WERI-Rb-1 (cell line): ENCODE data around the gene LBH.

ENCODE experiments used
- DNase-seq: peaks from one replicate; pipeline ENCODE4 v3.0.0-alpha.2; 2020
- H3K27ac ChIP-seq: fragments of 250-450 bp; sonication (Bioruptor Pico); 2 replicates; pipeline ENCODE4 v1.5.1; 2020; ENCODE audit warnings: mild to moderate bottlenecking, moderate library complexity
- H3K27me3 ChIP-seq: fragments of 250-450 bp; sonication (Bioruptor Pico); 2 replicates; pipeline ENCODE4 v1.5.1; 2021; ENCODE audit warnings: mild to moderate bottlenecking, low read depth, moderate library complexity; ENCODE audit not compliant: insufficient read depth, severe bottlenecking
- H3K36me3 ChIP-seq: fragments of 250-450 bp; sonication (Bioruptor Pico); 2 replicates; pipeline ENCODE4 v1.5.1; 2020; ENCODE audit warnings: mild to moderate bottlenecking, moderate library complexity
- H3K4me3 ChIP-seq: 2 replicates; pipeline ENCODE4 v1.5.1; 2011; ENCODE audit warnings: low read depth, mild to moderate bottlenecking, control low read depth, low read length
- H3K9me3 ChIP-seq: fragments of 250-450 bp; sonication (Bioruptor Pico); 2 replicates; pipeline ENCODE4 v1.5.1; 2021; ENCODE audit warnings: mild to moderate bottlenecking, moderate library complexity; ENCODE audit not compliant: severe bottlenecking
- TF ChIP-seq, protein P1 (sequence below): IDR thresholded peaks from 2 replicates; pipeline ENCODE4 v1.5.1; 2011; ENCODE audit warnings: low read depth, mild to moderate bottlenecking, control low read depth, inconsistent platforms, low read length

Gene LBH

GRCh38 chr2:30272761-30273573 is 41.6 kb downstream of the LBH start:
- DNase-seq = no peak
- Histone ChIP-seq H3K36me3 (no peaks in the 10 kb centered on the region), H3K27ac (no peak overlapping the region), H3K4me3 (no peak overlapping the region), H3K27me3 (no peaks in the 10 kb centered on the region), H3K9me3 (no peaks in the 10 kb centered on the region)
- TF ChIP-seq, protein P1, sequence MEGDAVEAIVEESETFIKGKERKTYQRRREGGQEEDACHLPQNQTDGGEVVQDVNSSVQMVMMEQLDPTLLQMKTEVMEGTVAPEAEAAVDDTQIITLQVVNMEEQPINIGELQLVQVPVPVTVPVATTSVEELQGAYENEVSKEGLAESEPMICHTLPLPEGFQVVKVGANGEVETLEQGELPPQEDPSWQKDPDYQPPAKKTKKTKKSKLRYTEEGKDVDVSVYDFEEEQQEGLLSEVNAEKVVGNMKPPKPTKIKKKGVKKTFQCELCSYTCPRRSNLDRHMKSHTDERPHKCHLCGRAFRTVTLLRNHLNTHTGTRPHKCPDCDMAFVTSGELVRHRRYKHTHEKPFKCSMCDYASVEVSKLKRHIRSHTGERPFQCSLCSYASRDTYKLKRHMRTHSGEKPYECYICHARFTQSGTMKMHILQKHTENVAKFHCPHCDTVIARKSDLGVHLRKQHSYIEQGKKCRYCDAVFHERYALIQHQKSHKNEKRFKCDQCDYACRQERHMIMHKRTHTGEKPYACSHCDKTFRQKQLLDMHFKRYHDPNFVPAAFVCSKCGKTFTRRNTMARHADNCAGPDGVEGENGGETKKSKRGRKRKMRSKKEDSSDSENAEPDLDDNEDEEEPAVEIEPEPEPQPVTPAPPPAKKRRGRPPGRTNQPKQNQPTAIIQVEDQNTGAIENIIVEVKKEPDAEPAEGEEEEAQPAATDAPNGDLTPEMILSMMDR = no peak

GRCh38 chr2:30273574-30273929 is 42.2 kb downstream of the LBH start:
- Histone ChIP-seq H3K27ac (no peak overlapping the region), H3K36me3 (no peaks in the 10 kb centered on the region), H3K9me3 (no peaks in the 10 kb centered on the region), H3K27me3 (no peaks in the 10 kb centered on the region), H3K4me3 (no peak overlapping the region)
- TF ChIP-seq, protein P1 = no peak
- no peak for DNase-seq

GRCh38 chr2:30275256-30275655 is 43.9 kb downstream of the LBH start:
- Histone ChIP-seq H3K36me3 (no peaks in the 10 kb centered on the region), H3K27me3 (no peaks in the 10 kb centered on the region), H3K27ac (no peak overlapping the region), H3K4me3 (no peak overlapping the region), H3K9me3 (no peaks in the 10 kb centered on the region)
- DNase-seq = no peak
- TF ChIP-seq, protein P1 = no peak

DNA sequence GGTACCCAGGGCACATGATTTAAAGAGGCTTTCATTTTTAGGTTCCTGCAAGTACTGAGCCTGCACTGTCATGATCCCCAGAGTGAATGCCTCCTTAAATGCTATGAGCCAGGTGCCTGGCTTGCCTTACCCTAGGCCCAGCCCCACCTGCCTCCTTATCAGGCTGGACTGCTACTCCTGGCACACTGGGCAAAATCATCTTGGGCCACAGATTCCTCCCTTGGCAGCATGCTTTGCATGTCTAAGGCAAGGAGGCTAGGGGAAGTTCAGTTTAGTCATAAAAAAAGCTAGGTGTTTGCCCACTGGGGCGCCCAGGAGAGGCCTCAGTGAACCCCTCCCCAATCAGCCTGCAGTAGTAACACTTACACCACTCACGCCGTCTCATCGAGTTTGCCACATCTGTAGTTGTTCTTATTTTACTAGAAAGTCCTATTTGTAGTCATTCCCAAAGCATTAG is 45.1 kb downstream of the LBH start:
- TF ChIP-seq, protein P1 = no peak
- Histone ChIP-seq H3K27ac (no peak overlapping the region), H3K4me3 (no peak overlapping the region), H3K36me3 (no peaks in the 10 kb centered on the region), H3K27me3 (no peaks in the 10 kb centered on the region), H3K9me3 (no peaks in the 10 kb centered on the region)
- no peak for DNase-seq

DNA sequence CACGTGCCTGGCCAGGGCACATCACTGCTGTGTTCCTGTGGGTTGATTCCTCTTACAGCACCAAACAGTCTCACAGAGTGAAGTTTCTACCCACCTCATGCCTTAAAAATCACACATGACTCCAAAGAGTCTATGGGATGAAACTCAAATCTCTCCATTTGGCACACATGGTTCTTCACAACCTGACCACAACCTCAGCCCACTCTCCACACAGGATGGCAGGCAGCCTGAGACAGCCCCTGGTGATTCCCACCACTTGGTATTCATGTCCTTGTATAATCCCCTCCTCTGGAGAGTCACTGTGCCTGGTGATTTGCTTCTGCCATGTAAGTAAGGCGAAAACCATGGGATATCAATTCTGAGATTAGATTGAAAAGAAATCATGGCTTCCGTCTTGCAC is 46.2 kb downstream of the LBH start:
- TF ChIP-seq, protein P1 = no peak
- DNase-seq = no peak
- H3K27ac ChIP-seq = no peak overlapping the region
- H3K9me3 ChIP-seq = no peaks in the 10 kb centered on the region
- H3K4me3 ChIP-seq = no peak overlapping the region
- H3K36me3 ChIP-seq = no peaks in the 10 kb centered on the region
- H3K27me3 ChIP-seq = no peaks in the 10 kb centered on the region

DNA sequence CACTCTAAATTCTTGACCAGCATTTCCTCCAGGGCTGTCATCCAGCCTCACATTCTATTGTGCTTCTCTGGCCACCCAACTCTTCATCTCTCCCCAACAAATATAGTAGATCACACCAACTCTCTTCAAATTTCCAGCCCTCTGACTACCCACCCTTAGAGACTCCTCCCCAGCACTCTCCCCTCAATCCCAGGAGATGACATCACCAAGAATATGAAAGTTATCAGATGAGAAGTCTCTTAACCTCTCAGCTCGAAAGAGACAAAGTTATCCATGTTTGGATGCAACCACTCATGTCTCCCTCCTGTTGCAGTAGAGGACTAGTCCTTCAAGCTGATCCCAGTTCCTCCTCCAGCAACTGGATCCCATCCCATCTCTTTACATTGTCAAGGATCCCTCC is 47.1 kb downstream of the LBH start:
- H3K36me3 ChIP-seq = no peaks in the 10 kb centered on the region
- no peak overlapping the region for H3K27ac ChIP-seq
- no peaks in the 10 kb centered on the region for H3K9me3 ChIP-seq
- H3K4me3 ChIP-seq = no peak overlapping the region
- TF ChIP-seq, protein P1 = no peak
- no peak for DNase-seq
- H3K27me3 ChIP-seq = no peaks in the 10 kb centered on the region
